ENCODE results near the gene SHTN1.

The SHTN1 gene

GRCh38 chr10:116985611-116986010 lies 19.4 kb downstream of the SHTN1 start:
- DNase-seq (ENCODE audit: low read depth in 2 of 3, low spot score in 1 of 3) = no peak

- DNase-seq (ENCODE audit: low read depth in 2 of 3, low spot score in 1 of 3) = no peak
Measured at GRCh38 chr10:116984202-116984990, 20.6 kb downstream of the SHTN1 start.

- no peak for DNase-seq (ENCODE audit: low read depth in 2 of 3, low spot score in 1 of 3)
Measured at GRCh38 chr10:116980041-116980440, 24.9 kb downstream of the SHTN1 start.

- no peak for DNase-seq (ENCODE audit: low read depth in 2 of 3, low spot score in 1 of 3)
Measured at GRCh38 chr10:116978901-116979300, 26.1 kb downstream of the SHTN1 start.

- no peak for DNase-seq (ENCODE audit: low read depth in 2 of 3, low spot score in 1 of 3)
Measured at GRCh38 chr10:116974456-116975005, 30.5 kb downstream of the SHTN1 start.

- no peak for DNase-seq (ENCODE audit: low read depth in 2 of 3, low spot score in 1 of 3)
Measured at GRCh38 chr10:116973946-116974455, 31.0 kb downstream of the SHTN1 start.

- no peak for DNase-seq (ENCODE audit: low read depth in 2 of 3, low spot score in 1 of 3)
Measured at GRCh38 chr10:116973371-116973905, 31.5 kb downstream of the SHTN1 start.

- DNase-seq (ENCODE audit: low read depth in 2 of 3, low spot score in 1 of 3) = no peak
Measured at GRCh38 chr10:116972131-116972530, 32.9 kb downstream of the SHTN1 start.

- no peak for DNase-seq (ENCODE audit: low read depth in 2 of 3, low spot score in 1 of 3)
Measured at GRCh38 chr10:116970050-116970449, 34.9 kb downstream of the SHTN1 start.

- DNase-seq (ENCODE audit: low read depth in 2 of 3, low spot score in 1 of 3) = no peak
Measured at GRCh38 chr10:116968331-116968730, 36.7 kb downstream of the SHTN1 start.

GRCh38 chr10:116961406-116962251 lies 43.4 kb downstream of the SHTN1 start:
- no peak for DNase-seq (ENCODE audit: low read depth in 2 of 3, low spot score in 1 of 3)

GRCh38 chr10:116960066-116960776 lies 44.8 kb downstream of the SHTN1 start:
- DNase-seq (ENCODE audit: low read depth in 2 of 3, low spot score in 1 of 3) = no peak

GRCh38 chr10:116952729-116953128 lies 52.3 kb downstream of the SHTN1 start:
- no peak for DNase-seq (ENCODE audit: low read depth in 2 of 3, low spot score in 1 of 3)

GRCh38 chr10:116948530-116948870 lies 56.5 kb downstream of the SHTN1 start:
- DNase-seq (ENCODE audit: low read depth in 2 of 3, low spot score in 1 of 3) = no peak

GRCh38 chr10:116947841-116948529 lies 57.0 kb downstream of the SHTN1 start:
- DNase-seq (ENCODE audit: low read depth in 2 of 3, low spot score in 1 of 3) = no peak

- no peak for DNase-seq (ENCODE audit: low read depth in 2 of 3, low spot score in 1 of 3)
Measured at GRCh38 chr10:116944911-116945310, 60.1 kb downstream of the SHTN1 start.

- no peak for DNase-seq (ENCODE audit: low read depth in 2 of 3, low spot score in 1 of 3)
Measured at GRCh38 chr10:116931806-116932205, 73.2 kb downstream of the SHTN1 start.

GRCh38 chr10:116926426-116926825 lies 78.6 kb downstream of the SHTN1 start:
- DNase-seq (ENCODE audit: low read depth in 2 of 3, low spot score in 1 of 3) = no peak

- no peak for DNase-seq (ENCODE audit: low read depth in 2 of 3, low spot score in 1 of 3)
Measured at GRCh38 chr10:116925056-116925455, 79.9 kb downstream of the SHTN1 start.

- no peak for DNase-seq (ENCODE audit: low read depth in 2 of 3, low spot score in 1 of 3)
Measured at GRCh38 chr10:116919706-116920105, 85.3 kb downstream of the SHTN1 start.
